ENCODE data around the gene ANO2. TPM values are rescaled to one million over a fixed set of nuclear protein-coding genes. Genes with fewer than 3 reads are reported as not detected.

ANO2 gene
- total RNA-seq (2022; extraction: Qiagen RNA extraction; ENCODE audit: low read depth): not detected in 5 replicates

GRCh38 chr12:5945071-5946008 is at the start of gene ANO2:
TSS of gene ANO2 (minus strand) at chr12:5945259. CDS start at chr12:5945217, 42 bp downstream.

Other genes with a start within 250 kb of the ANO2 start
- 0.24 to 0.40 TPM (median 0.26 TPM) in 5 replicates for gene VWF, start 179.4 kb upstream of the ANO2 start, total RNA-seq (2022; extraction: Qiagen RNA extraction; ENCODE audit: low read depth)

All from A549 treated with ZK216348 at 1 μM for 4 hours (cell line).